PC-9 (cell line): ENCODE measurements around the gene APBA1. TPM values are rescaled to one million over a fixed set of nuclear protein-coding genes. Genes with fewer than 3 reads are reported as not detected.

ENCODE experiments used
- BruUV-seq: library from RNA; stranded (reverse); fragments of 400-500 nt; replicated peaks from 2 replicates; lab custom pipeline; 2021; lab: Mats Ljungman, UMichigan
- CTCF ChIA-PET: fragments of 300-600 bp; sonication (Branson Sonifier 250); formaldehyde crosslinking; loops from one replicate; lab custom pipeline; 2022; ENCODE audit warnings: antibody characterized with exemption; lab: Charles Lee
- POLR2A ChIA-PET: fragments of 300-600 bp; sonication (Branson Sonifier 250); formaldehyde crosslinking; loops from one replicate; lab custom pipeline; 2022; ENCODE audit warnings: antibody characterized with exemption; ENCODE audit not compliant: unreplicated experiment; lab: Charles Lee
- DNase-seq, 2 experiments: peaks; one replicate each; pipeline versions ENCODE4 v3.0.0 to v3.0.0-alpha.2; 2015 to 2022; ENCODE audit warnings: mixed read lengths in 1 of 2
- H2AFZ ChIP-seq: fragments of 200-600 bp; sonication (generic); 2 replicates; pipeline ENCODE4 v1.8.1; 2017; ENCODE audit warnings: antibody characterized with exemption
- H3F3A ChIP-seq: fragments of 200-600 bp; sonication (generic); 2 replicates; pipeline ENCODE4 v1.8.1; 2017; ENCODE audit warnings: antibody characterized with exemption, mild to moderate bottlenecking, low read depth; ENCODE audit not compliant: insufficient read depth
- H3K27ac ChIP-seq: fragments of 200-600 bp; sonication (generic); 2 replicates; pipeline ENCODE4 v1.6.1; 2016; ENCODE audit warnings: mixed run types
- H3K27me3 ChIP-seq: fragments of 200-600 bp; sonication (generic); 2 replicates; pipeline ENCODE4 v1.6.1; 2016; ENCODE audit warnings: low read depth, mixed run types; ENCODE audit not compliant: insufficient read depth
- H3K36me3 ChIP-seq: fragments of 200-600 bp; sonication (generic); 2 replicates; pipeline ENCODE4 v1.6.1; 2016; ENCODE audit warnings: low read depth, mixed run types
- H3K4me1 ChIP-seq: fragments of 200-600 bp; sonication (generic); replicated peaks from 2 replicates; pipeline ENCODE4 v1.6.1; 2016; ENCODE audit warnings: mixed run types; ENCODE audit not compliant: insufficient read depth
- H3K4me2 ChIP-seq: fragments of 200-600 bp; sonication (generic); 2 replicates; pipeline ENCODE4 v1.6.1; 2017; ENCODE audit warnings: mixed run types
- H3K4me3 ChIP-seq: fragments of 200-600 bp; sonication (generic); 2 replicates; pipeline ENCODE4 v1.6.1; 2016; ENCODE audit warnings: mixed run types
- H3K79me2 ChIP-seq: fragments of 200-600 bp; sonication (generic); 2 replicates; pipeline ENCODE4 v1.6.1; 2017; ENCODE audit warnings: low read depth, mixed run types
- H3K9me2 ChIP-seq: fragments of 200-600 bp; sonication (generic); 2 replicates; pipeline ENCODE4 v1.8.1; 2017; ENCODE audit warnings: mild to moderate bottlenecking; ENCODE audit not compliant: insufficient read depth
- H3K9me3 ChIP-seq: fragments of 200-600 bp; sonication (generic); 2 replicates; pipeline ENCODE4 v1.8.1; 2016; ENCODE audit warnings: low read depth; ENCODE audit not compliant: insufficient read depth
- H4K20me1 ChIP-seq: fragments of 200-600 bp; sonication (generic); 2 replicates; pipeline ENCODE4 v1.8.1; 2017; ENCODE audit not compliant: insufficient read depth
- EZH2 ChIP-seq: fragments of 200-600 bp; sonication (generic); IDR thresholded peaks from 2 replicates; pipeline ENCODE4 v1.8.0; 2017; ENCODE audit warnings: antibody characterized with exemption, low read depth
- intact Hi-C: fragments of 100-400 bp; cut with micrococcal nuclease; formaldehyde crosslinking; loops from one replicate; pipeline ENCODE4 v1.10.0; 2022; ENCODE audit not compliant: unreplicated experiment
- total RNA-seq: library from RNA; stranded (reverse); gene quantifications from 2 replicates; pipeline ENCODE4 v1.2.3, GENCODE V29; 2021
- TF ChIP-seq, protein P1 (sequence below): fragments of 200-600 bp; sonication (generic); conservative IDR thresholded peaks from 2 replicates; pipeline ENCODE4 v1.6.1; 2017; ENCODE audit warnings: mixed run types, antibody characterized with exemption, mild to moderate bottlenecking, moderate library complexity

The APBA1 gene
- total RNA-seq, 1 experiment from 2014 or later, result 0.44 TPM

DNA sequence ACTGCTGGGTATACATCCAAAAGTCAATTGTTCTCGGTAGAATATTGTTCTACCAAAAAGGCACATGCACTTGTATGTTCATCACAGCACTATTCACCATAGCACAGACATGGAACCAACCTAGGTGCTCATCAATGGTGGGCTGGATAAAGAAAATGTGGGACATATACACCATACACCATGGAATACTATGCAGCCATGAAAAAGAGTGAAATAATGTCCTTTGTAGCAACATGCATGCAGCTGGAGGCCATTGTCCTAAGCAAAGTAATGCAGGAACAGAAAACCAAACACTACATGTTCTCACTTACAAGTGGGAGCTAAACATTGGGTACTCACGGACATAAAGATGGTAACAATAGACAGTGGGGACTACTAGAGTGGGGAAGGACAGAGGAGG, 145.5 kb downstream of the APBA1 start:
- H3K79me2 ChIP-seq, result no peaks in the 10 kb centered on the region
- H3K4me3 ChIP-seq, result no peak overlapping the region
- H3K9me3 ChIP-seq, result no peaks in the 10 kb centered on the region
- DNase-seq, result no peak
- ChIA-PET POLR2A (no interaction called here), CTCF (no interaction called here)
- intact Hi-C loops, result no loop called here
- no peaks in the 10 kb centered on the region for H3K9me2 ChIP-seq
- no peaks in the 10 kb centered on the region for H3K27me3 ChIP-seq
- H3K4me1 ChIP-seq, result no peaks in the 10 kb centered on the region
- H3F3A ChIP-seq, result no peaks in the 10 kb centered on the region
- H4K20me1 ChIP-seq, result no peaks in the 10 kb centered on the region
- no peak overlapping the region for H3K27ac ChIP-seq
- BruUV-seq, result no TSS peak
- no peak overlapping the region for H2AFZ ChIP-seq
- H3K36me3 ChIP-seq, result no peaks in the 10 kb centered on the region
- TF ChIP-seq EZH2, result no peak
- TF ChIP-seq, protein P1, sequence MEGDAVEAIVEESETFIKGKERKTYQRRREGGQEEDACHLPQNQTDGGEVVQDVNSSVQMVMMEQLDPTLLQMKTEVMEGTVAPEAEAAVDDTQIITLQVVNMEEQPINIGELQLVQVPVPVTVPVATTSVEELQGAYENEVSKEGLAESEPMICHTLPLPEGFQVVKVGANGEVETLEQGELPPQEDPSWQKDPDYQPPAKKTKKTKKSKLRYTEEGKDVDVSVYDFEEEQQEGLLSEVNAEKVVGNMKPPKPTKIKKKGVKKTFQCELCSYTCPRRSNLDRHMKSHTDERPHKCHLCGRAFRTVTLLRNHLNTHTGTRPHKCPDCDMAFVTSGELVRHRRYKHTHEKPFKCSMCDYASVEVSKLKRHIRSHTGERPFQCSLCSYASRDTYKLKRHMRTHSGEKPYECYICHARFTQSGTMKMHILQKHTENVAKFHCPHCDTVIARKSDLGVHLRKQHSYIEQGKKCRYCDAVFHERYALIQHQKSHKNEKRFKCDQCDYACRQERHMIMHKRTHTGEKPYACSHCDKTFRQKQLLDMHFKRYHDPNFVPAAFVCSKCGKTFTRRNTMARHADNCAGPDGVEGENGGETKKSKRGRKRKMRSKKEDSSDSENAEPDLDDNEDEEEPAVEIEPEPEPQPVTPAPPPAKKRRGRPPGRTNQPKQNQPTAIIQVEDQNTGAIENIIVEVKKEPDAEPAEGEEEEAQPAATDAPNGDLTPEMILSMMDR, result no peak
- H3K4me2 ChIP-seq, result no peak overlapping the region

DNA sequence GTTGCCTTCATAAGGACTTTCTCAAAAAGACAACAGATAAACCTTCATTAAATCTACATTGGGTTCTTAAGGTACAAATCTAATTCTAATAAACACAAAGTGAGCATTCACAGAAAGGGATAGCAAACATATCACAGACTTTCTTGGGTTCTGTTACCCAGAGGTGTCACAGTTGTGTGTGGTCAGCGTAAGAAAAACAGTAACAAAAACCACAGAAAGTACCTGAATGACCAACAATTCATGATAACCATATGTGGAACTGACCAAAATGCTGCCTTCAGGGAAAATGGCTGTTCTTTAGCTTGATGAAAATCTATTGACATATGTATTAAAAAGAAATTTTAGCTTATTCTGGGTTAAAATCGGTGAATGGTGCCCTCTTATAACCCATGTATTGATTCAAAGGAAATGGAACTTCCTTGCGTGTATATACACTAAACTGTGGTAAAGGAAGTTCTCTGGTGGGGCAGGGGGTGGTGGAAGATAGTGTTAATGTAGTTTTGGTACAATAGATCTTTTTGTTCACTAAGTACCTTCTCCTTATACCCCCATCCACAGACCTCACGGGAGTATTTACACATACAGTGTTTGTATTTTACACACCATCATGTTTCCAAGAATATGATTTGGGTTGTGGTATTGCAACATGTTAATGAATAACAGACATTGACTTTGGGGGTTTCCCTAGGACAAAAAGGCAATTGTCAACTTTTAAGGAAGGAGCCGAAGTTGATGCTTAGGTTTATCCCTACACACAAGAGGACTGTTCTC, 152.5 kb downstream of the APBA1 start:
- no TSS peak for BruUV-seq
- Histone ChIP-seq H3K36me3 (no peaks in the 10 kb centered on the region), H3F3A (no peaks in the 10 kb centered on the region), H2AFZ (no peak overlapping the region), H3K4me2 (no peak overlapping the region), H3K4me1 (no peaks in the 10 kb centered on the region), H3K27me3 (no peaks in the 10 kb centered on the region), H4K20me1 (no peaks in the 10 kb centered on the region), H3K9me2 (no peaks in the 10 kb centered on the region), H3K27ac (no peak overlapping the region), H3K9me3 (no peaks in the 10 kb centered on the region), H3K79me2 (no peaks in the 10 kb centered on the region), H3K4me3 (no peak overlapping the region)
- POLR2A ChIA-PET, result no interaction called here
- TF ChIP-seq EZH2, result no peak
- TF ChIP-seq, protein P1, result no peak
- no peak for DNase-seq
- CTCF ChIA-PET, result no interaction called here
- intact Hi-C loops, result no loop called here

DNA sequence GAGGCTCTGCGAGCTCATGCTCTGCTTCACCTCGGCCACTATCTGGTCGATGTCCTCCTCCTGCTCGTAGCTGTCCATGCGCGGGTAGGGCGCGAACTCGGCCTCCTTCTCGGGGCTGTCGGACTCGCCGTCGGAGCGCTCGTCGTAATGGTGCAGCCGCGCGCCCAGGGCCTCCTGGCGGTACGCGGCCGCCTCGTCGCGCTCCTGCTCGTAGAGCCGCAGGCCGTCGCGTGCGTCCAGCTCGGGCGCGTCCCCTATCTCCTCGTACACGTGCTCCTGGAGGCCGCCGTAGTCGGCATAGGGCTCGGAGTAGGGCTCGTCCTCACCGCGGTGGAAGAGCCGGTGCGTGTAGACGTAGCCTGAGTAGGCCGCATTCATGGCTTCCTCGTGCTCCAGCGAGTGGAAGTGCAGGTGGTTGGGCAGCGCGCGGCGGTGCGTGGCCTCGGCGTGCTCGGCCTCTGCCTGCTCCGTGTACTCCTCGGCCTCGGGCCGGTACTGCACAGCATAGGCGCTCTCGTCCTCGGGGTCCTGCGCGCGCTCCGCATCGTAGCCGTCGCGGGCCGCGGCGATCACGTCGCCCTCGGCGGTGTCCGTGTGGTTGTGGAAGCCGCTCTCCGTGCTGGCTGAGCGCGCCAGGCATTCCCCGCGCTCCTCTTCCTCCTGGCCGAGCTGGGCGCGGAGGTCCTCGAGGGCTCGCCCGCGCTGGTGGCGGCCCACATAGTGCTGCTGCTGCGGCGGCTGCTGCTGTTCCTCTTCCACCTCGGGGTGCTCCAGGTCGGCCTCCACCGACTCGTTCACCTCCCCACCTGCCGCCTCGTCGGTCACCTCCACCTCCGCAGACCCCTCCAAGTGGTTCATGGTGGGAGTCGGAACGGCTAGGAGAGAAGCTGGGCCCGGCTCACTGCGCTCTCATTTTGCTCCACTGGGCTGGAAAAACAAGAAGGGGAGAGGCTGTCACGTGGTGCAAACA, 155.5 kb downstream of the APBA1 start:
- POLR2A ChIA-PET, result no interaction called here
- no peaks in the 10 kb centered on the region for H3K4me1 ChIP-seq
- CTCF ChIA-PET, result no interaction called here
- H3K27me3 ChIP-seq, result no peaks in the 10 kb centered on the region
- H3K27ac ChIP-seq, result no peak overlapping the region
- H3F3A ChIP-seq, result no peaks in the 10 kb centered on the region
- DNase-seq, result no peak
- H3K36me3 ChIP-seq, result no peaks in the 10 kb centered on the region
- H3K9me2 ChIP-seq, result no peaks in the 10 kb centered on the region
- no peaks in the 10 kb centered on the region for H3K9me3 ChIP-seq
- H2AFZ ChIP-seq, result no peak overlapping the region
- H3K4me2 ChIP-seq, result no peak overlapping the region
- H3K4me3 ChIP-seq, result no peak overlapping the region
- no TSS peak for BruUV-seq
- TF ChIP-seq, protein P1, result no peak
- no peak for TF ChIP-seq EZH2
- no peaks in the 10 kb centered on the region for H3K79me2 ChIP-seq
- no peaks in the 10 kb centered on the region for H4K20me1 ChIP-seq
- intact Hi-C loops, result no loop called here
